Measurements from ENCODE around the gene CILP2.

CILP2 gene, protein sequence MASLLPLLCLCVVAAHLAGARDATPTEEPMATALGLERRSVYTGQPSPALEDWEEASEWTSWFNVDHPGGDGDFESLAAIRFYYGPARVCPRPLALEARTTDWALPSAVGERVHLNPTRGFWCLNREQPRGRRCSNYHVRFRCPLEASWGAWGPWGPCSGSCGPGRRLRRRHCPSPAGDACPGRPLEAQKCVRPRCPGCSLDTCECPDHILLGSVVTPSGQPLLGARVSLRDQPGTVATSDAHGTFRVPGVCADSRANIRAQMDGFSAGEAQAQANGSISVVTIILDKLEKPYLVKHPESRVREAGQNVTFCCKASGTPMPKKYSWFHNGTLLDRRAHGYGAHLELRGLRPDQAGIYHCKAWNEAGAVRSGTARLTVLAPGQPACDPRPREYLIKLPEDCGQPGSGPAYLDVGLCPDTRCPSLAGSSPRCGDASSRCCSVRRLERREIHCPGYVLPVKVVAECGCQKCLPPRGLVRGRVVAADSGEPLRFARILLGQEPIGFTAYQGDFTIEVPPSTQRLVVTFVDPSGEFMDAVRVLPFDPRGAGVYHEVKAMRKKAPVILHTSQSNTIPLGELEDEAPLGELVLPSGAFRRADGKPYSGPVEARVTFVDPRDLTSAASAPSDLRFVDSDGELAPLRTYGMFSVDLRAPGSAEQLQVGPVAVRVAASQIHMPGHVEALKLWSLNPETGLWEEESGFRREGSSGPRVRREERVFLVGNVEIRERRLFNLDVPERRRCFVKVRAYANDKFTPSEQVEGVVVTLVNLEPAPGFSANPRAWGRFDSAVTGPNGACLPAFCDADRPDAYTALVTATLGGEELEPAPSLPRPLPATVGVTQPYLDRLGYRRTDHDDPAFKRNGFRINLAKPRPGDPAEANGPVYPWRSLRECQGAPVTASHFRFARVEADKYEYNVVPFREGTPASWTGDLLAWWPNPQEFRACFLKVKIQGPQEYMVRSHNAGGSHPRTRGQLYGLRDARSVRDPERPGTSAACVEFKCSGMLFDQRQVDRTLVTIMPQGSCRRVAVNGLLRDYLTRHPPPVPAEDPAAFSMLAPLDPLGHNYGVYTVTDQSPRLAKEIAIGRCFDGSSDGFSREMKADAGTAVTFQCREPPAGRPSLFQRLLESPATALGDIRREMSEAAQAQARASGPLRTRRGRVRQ

DNA sequence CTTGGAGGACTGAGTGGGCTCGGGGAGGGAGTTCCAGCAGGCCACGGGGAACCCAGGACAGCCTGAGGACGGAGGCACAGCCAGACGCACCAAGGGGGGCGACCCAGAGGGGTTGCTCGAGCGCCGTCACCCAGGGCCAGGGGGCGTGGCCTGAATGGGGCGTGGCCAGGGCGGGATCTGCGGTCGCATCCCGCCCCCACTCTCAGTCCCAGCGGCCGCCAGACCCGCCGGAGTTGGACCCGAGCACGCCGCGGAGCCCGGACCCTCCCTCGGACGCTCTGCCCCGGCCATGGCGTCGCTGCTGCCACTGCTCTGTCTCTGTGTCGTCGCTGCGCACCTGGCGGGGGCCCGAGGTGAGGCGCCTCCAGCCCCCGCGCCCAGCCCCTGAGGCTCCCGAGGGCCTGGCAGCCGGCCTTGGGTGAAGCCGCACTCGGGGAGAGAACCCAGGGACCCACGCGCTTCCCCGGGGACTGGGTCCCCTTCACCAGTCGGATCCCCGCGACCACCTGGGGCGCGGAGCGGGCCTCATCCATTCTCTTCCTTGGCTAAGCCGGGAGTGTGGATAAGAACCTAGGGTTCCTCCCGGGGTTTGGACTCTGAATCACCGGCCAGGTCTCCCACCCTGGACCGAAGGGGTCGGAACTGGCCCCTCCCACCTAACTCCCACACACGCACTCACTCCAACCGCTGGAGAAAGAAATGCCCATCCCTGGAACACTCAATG is at the start of gene CILP2:
CILP2 (plus strand) TSS at position 205 of the 724 bp plus-strand sequence; CDS start at position 290, 85 bp downstream.
- peak within 1 kb of the TSS in 9 of 10 experiments; percentile 31 to 57 (median 45); a peak in 13 of 20 replicates for H3K4me3 ChIP-seq
- H3K4me2 ChIP-seq = peak within 1 kb of the TSS; percentile 54 to 84 (median 71)
- H4K20me1 ChIP-seq = peaks cover 0 to 38% (median 0%) of the 10 kb centered on the region in 11 experiments; a peak in 5 of 22 replicates
- peaks cover 0 to 12% (median 0%) of the 10 kb centered on the region in 11 experiments; a peak in 2 of 22 replicates for H3K9me3 ChIP-seq (replicated peaks in 1 of 11)
- no peak for TF ChIP-seq Cebpa-rat (IDR thresholded peaks at IDR 0.05)
- H3K27ac ChIP-seq = no peak within 1 kb of the TSS
- H3K9ac ChIP-seq = peak within 1 kb of the TSS in 7 of 11 experiments; percentile 4 to 54 (median 24); a peak in 6 of 22 replicates
- H3K27me3 ChIP-seq = peaks cover 22 to 42% (median 33%) of the 10 kb centered on the region in 11 experiments
- H3K4me1 ChIP-seq = peaks cover 26 to 48% (median 40%) of the 10 kb centered on the region in 10 experiments
- H3K36me3 ChIP-seq = peaks cover 0 to 14% (median 3%) of the 10 kb centered on the region in 11 experiments; a peak in 8 of 22 replicates

DNA sequence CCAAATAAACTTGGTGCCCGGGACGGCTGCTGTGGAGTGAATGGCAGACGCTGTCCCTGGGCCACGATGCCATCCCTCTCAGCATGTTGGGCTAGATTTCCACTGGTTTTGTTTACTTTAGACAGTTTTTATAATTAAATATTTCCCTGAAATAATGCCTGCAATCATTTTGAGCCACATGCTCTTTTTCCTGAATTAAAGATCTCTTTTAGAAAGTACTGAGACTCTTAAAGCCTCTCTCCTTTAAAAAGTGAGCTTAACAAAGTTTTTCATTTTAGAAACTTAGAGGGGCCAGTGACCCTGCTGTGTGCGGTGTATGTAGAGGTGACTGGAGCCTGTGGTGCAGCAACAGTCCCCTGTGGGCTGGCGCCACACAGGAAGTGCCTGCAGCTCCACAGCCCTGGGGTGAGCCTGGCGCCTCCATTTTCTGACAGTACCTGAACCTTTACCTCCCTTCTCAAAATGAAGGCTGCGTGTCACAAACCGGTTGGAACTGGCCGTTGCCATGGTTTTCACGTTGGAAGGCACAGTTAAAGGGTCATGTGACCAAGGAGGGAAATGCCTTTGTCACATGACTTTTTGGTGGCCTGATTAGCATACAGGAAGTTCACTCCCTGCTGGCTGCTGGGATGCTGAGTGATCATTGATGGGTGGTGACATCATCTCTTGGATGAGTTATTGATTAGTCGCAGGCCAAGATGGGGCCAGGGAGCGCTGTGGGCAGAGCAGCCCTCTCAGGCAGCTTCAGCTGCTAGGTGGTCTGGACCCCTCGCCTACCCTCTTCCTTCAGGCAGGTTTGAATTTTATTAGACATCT is 49.0 kb upstream of the CILP2 start:
- H3K27ac ChIP-seq = peak overlapping the region; percentile 63 to 89 (median 81)
- H3K36me3 ChIP-seq = peaks cover 41 to 60% (median 50%) of the 10 kb centered on the region in 11 experiments
- peak overlapping the region; percentile 56 to 75 (median 67) for H3K9ac ChIP-seq
- no peak for TF ChIP-seq Cebpa-rat (IDR thresholded peaks at IDR 0.05)
- H3K4me2 ChIP-seq = peak overlapping the region; percentile 68 to 93 (median 79)
- peaks cover 61 to 73% (median 70%) of the 10 kb centered on the region in 10 experiments for H3K4me1 ChIP-seq
- H3K27me3 ChIP-seq = no peaks in the 10 kb centered on the region
- H4K20me1 ChIP-seq = peaks cover 73 to 98% (median 91%) of the 10 kb centered on the region in 11 experiments; a peak in 21 of 22 replicates
- no peaks in the 10 kb centered on the region for H3K9me3 ChIP-seq (replicated peaks in 1 of 11)
- H3K4me3 ChIP-seq = no peak overlapping the region; a peak in 1 of 20 replicates

DNA sequence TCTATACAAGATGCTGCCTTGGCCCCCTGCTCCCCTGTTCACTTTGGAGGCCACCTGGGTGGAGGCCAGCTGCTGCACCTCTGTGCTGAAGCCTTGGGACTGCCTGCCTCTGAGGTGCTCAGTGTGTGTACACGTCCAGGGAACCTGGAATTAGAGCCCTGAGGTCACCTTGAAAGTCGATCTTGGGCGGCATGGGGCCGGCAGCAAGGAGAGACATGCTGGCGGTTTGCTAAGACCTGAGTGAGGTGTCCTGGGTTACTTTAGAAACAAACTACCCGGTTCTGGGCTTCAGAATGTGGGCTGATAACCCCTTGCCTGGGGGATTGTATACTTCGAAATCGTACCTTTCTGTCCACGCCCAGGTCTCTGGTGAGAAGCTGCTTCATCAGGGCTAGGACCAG is 48.3 kb upstream of the CILP2 start:
- Histone ChIP-seq H3K36me3 (peaks cover 48 to 67% (median 56%) of the 10 kb centered on the region in 11 experiments), H3K9me3 (replicated peaks in 1 of 11) (no peaks in the 10 kb centered on the region), H3K9ac (peak overlapping the region; percentile 46 to 75 (median 66); a peak in 18 of 22 replicates), H3K27me3 (no peaks in the 10 kb centered on the region), H3K27ac (peak overlapping the region; percentile 63 to 89 (median 81); a peak in 21 of 22 replicates), H3K4me3 (no peak overlapping the region), H3K4me2 (peak overlapping the region; percentile 68 to 93 (median 79)), H4K20me1 (peaks cover 78 to 98% (median 91%) of the 10 kb centered on the region in 11 experiments; a peak in 21 of 22 replicates), H3K4me1 (peaks cover 54 to 72% (median 67%) of the 10 kb centered on the region in 10 experiments)
- no peak for TF ChIP-seq Cebpa-rat (IDR thresholded peaks at IDR 0.05)

- Histone ChIP-seq H3K9me3 (replicated peaks in 1 of 11) (no peaks in the 10 kb centered on the region), H3K36me3 (peaks cover 53 to 72% (median 62%) of the 10 kb centered on the region in 11 experiments), H3K4me1 (peaks cover 48 to 70% (median 62%) of the 10 kb centered on the region in 10 experiments), H3K4me2 (peak overlapping the region; percentile 68 to 93 (median 79)), H3K27ac (peak overlapping the region; percentile 63 to 89 (median 81); a peak in 21 of 22 replicates), H4K20me1 (peaks cover 73 to 98% (median 89%) of the 10 kb centered on the region in 11 experiments; a peak in 21 of 22 replicates), H3K27me3 (no peaks in the 10 kb centered on the region), H3K9ac (peak overlapping the region; percentile 46 to 75 (median 66); a peak in 17 of 22 replicates), H3K4me3 (no peak overlapping the region)
- TF ChIP-seq Cebpa-rat (IDR thresholded peaks at IDR 0.05) = no peak
Observed at GRCh38 chr19:19490214-19490968, 47.7 kb upstream of the CILP2 start.

DNA sequence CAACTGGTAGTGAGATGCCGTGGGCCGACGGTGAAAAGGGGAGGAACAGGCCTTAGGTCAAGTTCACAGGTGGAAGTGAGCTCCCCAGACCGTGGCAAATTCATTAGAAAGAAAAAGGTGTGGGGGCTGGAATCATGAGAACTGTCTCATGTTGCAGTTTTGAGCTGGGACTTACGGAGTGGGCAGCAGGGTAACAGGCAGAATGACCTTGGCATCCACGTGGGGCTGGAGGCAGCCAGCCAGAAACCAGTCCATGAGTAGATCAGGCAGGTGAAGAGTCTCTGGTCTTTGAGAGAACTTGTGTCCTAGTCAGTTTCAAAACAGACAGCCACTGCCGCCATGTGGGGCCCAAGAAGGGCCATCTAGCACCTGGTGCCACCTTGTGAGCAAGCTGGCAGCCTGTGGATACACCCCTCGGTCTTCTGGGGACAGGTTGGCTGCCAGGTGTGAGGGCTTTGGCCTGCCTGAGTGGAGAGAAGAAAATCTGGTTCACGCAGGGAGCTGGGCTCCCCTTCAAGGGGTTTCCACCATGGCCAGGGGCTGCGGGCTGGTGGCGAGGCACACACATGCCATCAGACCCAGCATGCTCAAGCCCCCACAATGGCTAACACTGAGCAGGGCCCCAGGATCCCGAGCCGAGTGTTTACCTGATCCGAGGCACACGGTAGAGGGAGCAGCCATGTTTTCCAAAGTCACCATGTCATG is 46.6 kb upstream of the CILP2 start:
- Histone ChIP-seq H3K4me2 (no peak overlapping the region), H3K36me3 (peaks cover 56 to 76% (median 65%) of the 10 kb centered on the region in 11 experiments), H3K27me3 (no peaks in the 10 kb centered on the region), H3K4me3 (no peak overlapping the region), H4K20me1 (peaks cover 68 to 98% (median 88%) of the 10 kb centered on the region in 11 experiments; a peak in 21 of 22 replicates), H3K4me1 (peaks cover 37 to 59% (median 52%) of the 10 kb centered on the region in 10 experiments), H3K9ac (peak overlapping the region in 5 of 11 experiments; percentile 0 to 35 (median 17); a peak in 3 of 22 replicates), H3K27ac (peak overlapping the region in 4 of 11 experiments; percentile 3 to 18 (median 12); a peak in 4 of 22 replicates), H3K9me3 (replicated peaks in 1 of 11) (no peaks in the 10 kb centered on the region)
- no peak for TF ChIP-seq Cebpa-rat (IDR thresholded peaks at IDR 0.05)

- no peak overlapping the region for H3K4me2 ChIP-seq
- H3K36me3 ChIP-seq = peaks cover 59 to 76% (median 65%) of the 10 kb centered on the region in 11 experiments
- no peak for TF ChIP-seq Cebpa-rat (IDR thresholded peaks at IDR 0.05)
- no peaks in the 10 kb centered on the region for H3K9me3 ChIP-seq (replicated peaks in 1 of 11)
- peaks cover 30 to 52% (median 45%) of the 10 kb centered on the region in 10 experiments for H3K4me1 ChIP-seq
- H3K27me3 ChIP-seq = no peaks in the 10 kb centered on the region
- H4K20me1 ChIP-seq = peaks cover 66 to 98% (median 88%) of the 10 kb centered on the region in 11 experiments; a peak in 21 of 22 replicates
- peak overlapping the region in 3 of 11 experiments; percentile 15 to 31 (median 19); a peak in 2 of 22 replicates for H3K9ac ChIP-seq
- no peak overlapping the region for H3K4me3 ChIP-seq
- H3K27ac ChIP-seq = peak overlapping the region in 2 of 11 experiments; percentile 3 to 6; a peak in 2 of 22 replicates
Observed at GRCh38 chr19:19492026-19492610, 45.9 kb upstream of the CILP2 start.
